ENCODE measurements around the gene WIPF3. TPM values are rescaled to one million over a fixed set of nuclear protein-coding genes. Genes with fewer than 3 reads are reported as not detected.
A peak's percentile ranks its signal among the peaks of the same experiment; 100 is the strongest.

The WIPF3 gene
- total RNA-seq, 4 donors from 2014 or later: 3.7 to 6.8 (median 5.5) TPM

DNA sequence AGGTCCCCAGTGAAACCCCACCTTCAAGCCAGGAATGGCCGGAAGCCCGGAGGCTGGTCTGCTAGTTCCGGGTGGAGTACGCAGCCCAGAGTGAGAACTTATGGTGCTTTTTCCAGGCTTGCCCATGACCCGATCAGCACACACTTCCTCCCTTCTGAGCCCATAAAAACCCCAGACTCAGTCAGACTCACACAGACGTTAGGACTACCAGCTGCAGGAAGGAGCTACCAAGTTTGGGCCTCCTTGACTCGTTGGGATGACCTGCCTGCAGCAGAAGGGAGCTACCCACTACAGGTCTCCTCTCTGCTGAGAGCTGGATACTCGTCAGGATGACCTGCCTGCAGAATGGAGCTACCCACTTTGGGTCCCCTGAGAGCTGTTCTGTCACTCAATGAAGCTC lies 144.2 kb downstream of the WIPF3 start:
- ATAC-seq: no peak
- H3K27me3 ChIP-seq: no peaks in the 10 kb centered on the region

DNA sequence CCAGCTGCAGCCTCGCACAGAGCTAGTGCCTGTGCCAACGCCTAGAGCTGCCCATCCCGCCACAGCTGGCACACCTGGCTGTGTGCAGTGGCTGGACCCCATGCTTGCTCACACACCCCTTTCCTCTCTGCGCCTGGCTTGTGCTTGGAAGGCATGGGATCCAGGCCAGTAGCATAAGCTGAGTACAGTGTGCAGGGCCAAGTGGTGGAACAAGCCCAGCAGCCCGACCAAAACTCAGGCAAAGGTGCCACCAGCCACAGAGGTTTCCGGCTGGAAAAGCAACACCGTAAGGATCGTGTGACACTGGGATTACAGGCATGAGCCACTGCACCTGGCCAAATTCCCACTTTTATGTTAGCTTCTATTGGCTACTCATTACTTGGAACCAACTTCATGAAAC lies 144.9 kb downstream of the WIPF3 start:
- no peak overlapping the region for H3K27ac ChIP-seq
- H3K4me3 ChIP-seq: no peak overlapping the region
- no peak for ATAC-seq
- TF ChIP-seq, protein P1, sequence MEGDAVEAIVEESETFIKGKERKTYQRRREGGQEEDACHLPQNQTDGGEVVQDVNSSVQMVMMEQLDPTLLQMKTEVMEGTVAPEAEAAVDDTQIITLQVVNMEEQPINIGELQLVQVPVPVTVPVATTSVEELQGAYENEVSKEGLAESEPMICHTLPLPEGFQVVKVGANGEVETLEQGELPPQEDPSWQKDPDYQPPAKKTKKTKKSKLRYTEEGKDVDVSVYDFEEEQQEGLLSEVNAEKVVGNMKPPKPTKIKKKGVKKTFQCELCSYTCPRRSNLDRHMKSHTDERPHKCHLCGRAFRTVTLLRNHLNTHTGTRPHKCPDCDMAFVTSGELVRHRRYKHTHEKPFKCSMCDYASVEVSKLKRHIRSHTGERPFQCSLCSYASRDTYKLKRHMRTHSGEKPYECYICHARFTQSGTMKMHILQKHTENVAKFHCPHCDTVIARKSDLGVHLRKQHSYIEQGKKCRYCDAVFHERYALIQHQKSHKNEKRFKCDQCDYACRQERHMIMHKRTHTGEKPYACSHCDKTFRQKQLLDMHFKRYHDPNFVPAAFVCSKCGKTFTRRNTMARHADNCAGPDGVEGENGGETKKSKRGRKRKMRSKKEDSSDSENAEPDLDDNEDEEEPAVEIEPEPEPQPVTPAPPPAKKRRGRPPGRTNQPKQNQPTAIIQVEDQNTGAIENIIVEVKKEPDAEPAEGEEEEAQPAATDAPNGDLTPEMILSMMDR (IDR thresholded peaks at IDR 0.05): no peak
- TF ChIP-seq EP300 (IDR thresholded peaks at IDR 0.05) (no peak), POLR2AphosphoS5 (IDR thresholded peaks at IDR 0.05) (no peak), POLR2A (IDR thresholded peaks at IDR 0.05) (no peak)
- no peaks in the 10 kb centered on the region for H3K27me3 ChIP-seq
- H3K36me3 ChIP-seq: peaks cover 0 to 78% of the 10 kb centered on the region in 2 donors
- H3K9me3 ChIP-seq: no peaks in the 10 kb centered on the region
- whole genome bisulfite sequencing, 2 donors (ENCODE audit: low coverage in 1 of 2): 91% methylated on average over 3 of the region's 8 CpGs; no CpG with 5 or more reads in 1 of the 2 donors
- H3K4me1 ChIP-seq: peaks cover 0 to 16% (median 0%) of the 10 kb centered on the region in 3 donors

More for the DNA sequence above, 144.2 kb downstream of the WIPF3 start:
- Histone ChIP-seq H3K4me3 (no peak overlapping the region), H3K9me3 (no peaks in the 10 kb centered on the region), H3K27ac (no peak overlapping the region), H3K36me3 (peaks cover 0 to 76% of the 10 kb centered on the region in 2 donors), H3K4me1 (peaks cover 0 to 11% (median 0%) of the 10 kb centered on the region in 3 donors)
- no CpG with 5 or more reads among the region's 8 CpGs for WGBS, 2 donors (ENCODE audit: low coverage in 1 of 2)
- TF ChIP-seq, protein P1 (IDR thresholded peaks at IDR 0.05): no peak
- TF ChIP-seq POLR2A (IDR thresholded peaks at IDR 0.05) (no peak), POLR2AphosphoS5 (IDR thresholded peaks at IDR 0.05) (no peak), EP300 (IDR thresholded peaks at IDR 0.05) (no peak)

GRCh38 chr7:29953726-29954347 lies 147.5 kb downstream of the WIPF3 start:
- Histone ChIP-seq H3K4me3 (no peak overlapping the region), H3K4me1 (peaks cover 0 to 20% (median 0%) of the 10 kb centered on the region in 3 donors), H3K36me3 (peaks cover 0 to 65% of the 10 kb centered on the region in 2 donors), H3K27me3 (no peaks in the 10 kb centered on the region), H3K27ac (peak overlapping the region in 1 of 4 donors; percentile 41), H3K9me3 (no peaks in the 10 kb centered on the region)
- ATAC-seq: peak; percentile 64
- TF ChIP-seq POLR2AphosphoS5 (IDR thresholded peaks at IDR 0.05) (no peak), POLR2A (IDR thresholded peaks at IDR 0.05) (no peak), EP300 (IDR thresholded peaks at IDR 0.05) (no peak)
- TF ChIP-seq, protein P1 (IDR thresholded peaks at IDR 0.05): no peak
- 75 to 79% methylated on average over 4 of the region's 4 CpGs for WGBS, 2 donors (ENCODE audit: low coverage in 1 of 2)

GRCh38 chr7:29955075-29955792 lies 148.9 kb downstream of the WIPF3 start:
- Histone ChIP-seq H3K4me1 (peaks cover 0 to 22% (median 0%) of the 10 kb centered on the region in 3 donors), H3K36me3 (peaks cover 0 to 55% of the 10 kb centered on the region in 2 donors), H3K4me3 (no peak overlapping the region), H3K9me3 (no peaks in the 10 kb centered on the region), H3K27ac (no peak overlapping the region), H3K27me3 (no peaks in the 10 kb centered on the region)
- ATAC-seq: no peak
- TF ChIP-seq POLR2A (IDR thresholded peaks at IDR 0.05) (no peak), EP300 (IDR thresholded peaks at IDR 0.05) (no peak), POLR2AphosphoS5 (IDR thresholded peaks at IDR 0.05) (no peak)
- TF ChIP-seq, protein P1 (IDR thresholded peaks at IDR 0.05): no peak
- 79 to 87% methylated on average over 4 to 5 of the region's 7 CpGs for WGBS, 2 donors (ENCODE audit: low coverage in 1 of 2)

Data from gastroesophageal sphincter (tissue), 4 donors.